Omental fat pad (tissue), 4 donors: ENCODE measurements around the gene HILPDA. TPM values are rescaled to one million over a fixed set of nuclear protein-coding genes. Genes with fewer than 3 reads are reported as not detected.
A peak's percentile ranks its signal among the peaks of the same experiment; 100 is the strongest.

Source experiments
- ATAC-seq: fragments of 150-250 bp; one replicate; pipeline ENCODE4 v1.9.1; 2016; ENCODE audit warnings: mild to moderate bottlenecking, moderate library complexity; ENCODE audit not compliant: low FRiP score
- DNase-seq: peaks from one replicate; pipeline ENCODE4 v3.0.0-alpha.2; 2019; ENCODE audit warnings: low spot score
- total RNA-seq, 4 donors: library from RNA; depleted of rRNA; stranded (reverse); fragments of >200 nt; gene quantifications; one replicate each; pipeline ENCODE4 v1.1.0, GENCODE V29; 2016
- TF ChIP-seq, protein P1 (sequence below), 3 donors: fragments of 450-650 bp; IDR thresholded peaks; one replicate each; pipeline ENCODE4 v1.5.1; 2016 to 2017; ENCODE audit warnings: antibody characterized with exemption in 3 of 3, mild to moderate bottlenecking in 3 of 3, moderate library complexity in 2 of 3

The HILPDA gene
- total RNA-seq, 4 donors from 2014 or later: 25.0 to 122 (median 51.9) TPM

DNA sequence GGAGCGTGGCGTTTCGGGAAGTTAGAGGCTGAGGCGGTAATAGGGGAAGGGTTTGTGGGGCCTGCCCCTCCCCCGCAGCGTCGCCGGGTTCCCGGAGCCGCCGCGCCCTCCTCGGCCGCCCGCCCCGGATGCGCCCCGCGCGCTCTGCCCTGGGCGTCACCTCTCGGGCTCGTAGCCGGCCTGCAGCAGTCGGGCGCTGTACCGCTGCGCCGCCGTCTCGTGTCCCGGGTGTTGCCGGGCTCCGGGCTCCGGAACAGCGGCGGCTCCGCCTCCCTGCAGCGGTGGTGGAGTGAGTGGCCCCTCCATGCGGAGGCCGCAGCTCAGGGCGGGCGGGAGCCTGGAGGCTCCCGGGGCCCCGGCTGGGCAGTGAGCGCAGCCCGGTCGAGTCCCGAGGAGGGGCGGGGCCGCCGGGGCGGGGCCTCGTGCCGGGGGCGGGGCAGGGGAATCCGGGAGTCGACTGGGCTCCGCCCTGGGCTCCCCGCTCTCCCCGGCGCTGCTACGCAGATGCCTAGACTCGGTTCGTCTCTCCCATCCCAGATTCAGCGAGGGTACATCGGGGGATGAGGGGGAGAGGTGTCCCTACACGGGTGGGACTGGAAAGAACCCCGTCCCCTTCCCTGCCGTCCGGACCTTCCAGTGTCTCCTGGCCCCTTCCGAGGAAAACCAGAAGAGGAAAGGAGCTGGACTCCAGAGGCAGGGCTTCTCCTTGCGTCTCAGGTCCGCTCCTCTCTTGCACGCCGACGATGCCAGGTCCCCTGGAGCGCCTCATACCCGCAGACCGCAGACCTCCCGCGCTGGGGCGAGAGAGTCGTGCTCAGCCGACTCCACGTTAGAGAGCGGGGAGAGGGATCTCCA, 45.9 kb upstream of the HILPDA start, which contains the start of gene IMPDH1:
Gene IMPDH1, minus strand, starts transcription at position 387 of the 855 bp plus-strand sequence. Its CDS starts 81 bp downstream, at position 306.
- DNase-seq (peak; percentile 73), ATAC-seq (peak; percentile 95)
- TF ChIP-seq, protein P1, sequence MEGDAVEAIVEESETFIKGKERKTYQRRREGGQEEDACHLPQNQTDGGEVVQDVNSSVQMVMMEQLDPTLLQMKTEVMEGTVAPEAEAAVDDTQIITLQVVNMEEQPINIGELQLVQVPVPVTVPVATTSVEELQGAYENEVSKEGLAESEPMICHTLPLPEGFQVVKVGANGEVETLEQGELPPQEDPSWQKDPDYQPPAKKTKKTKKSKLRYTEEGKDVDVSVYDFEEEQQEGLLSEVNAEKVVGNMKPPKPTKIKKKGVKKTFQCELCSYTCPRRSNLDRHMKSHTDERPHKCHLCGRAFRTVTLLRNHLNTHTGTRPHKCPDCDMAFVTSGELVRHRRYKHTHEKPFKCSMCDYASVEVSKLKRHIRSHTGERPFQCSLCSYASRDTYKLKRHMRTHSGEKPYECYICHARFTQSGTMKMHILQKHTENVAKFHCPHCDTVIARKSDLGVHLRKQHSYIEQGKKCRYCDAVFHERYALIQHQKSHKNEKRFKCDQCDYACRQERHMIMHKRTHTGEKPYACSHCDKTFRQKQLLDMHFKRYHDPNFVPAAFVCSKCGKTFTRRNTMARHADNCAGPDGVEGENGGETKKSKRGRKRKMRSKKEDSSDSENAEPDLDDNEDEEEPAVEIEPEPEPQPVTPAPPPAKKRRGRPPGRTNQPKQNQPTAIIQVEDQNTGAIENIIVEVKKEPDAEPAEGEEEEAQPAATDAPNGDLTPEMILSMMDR (IDR thresholded peaks at IDR 0.05): no peak

DNA sequence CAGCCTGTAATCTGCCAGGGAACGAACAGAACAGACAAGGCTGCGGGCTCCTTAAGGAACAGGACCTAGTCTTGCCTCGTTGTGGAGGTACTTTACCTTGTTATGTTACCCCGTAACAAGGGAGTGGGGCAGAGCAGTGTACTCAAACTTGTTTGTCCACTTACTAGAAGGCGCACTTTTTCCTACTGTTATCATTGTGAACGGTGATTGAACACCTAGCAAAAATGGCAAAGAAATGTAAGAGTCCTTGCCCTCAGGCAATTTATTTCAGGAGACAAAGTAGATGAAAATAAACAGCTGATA, 45.3 kb upstream of the HILPDA start:
- TF ChIP-seq, protein P1 (IDR thresholded peaks at IDR 0.05): no peak
- DNase-seq (no peak), ATAC-seq (no peak)

DNA sequence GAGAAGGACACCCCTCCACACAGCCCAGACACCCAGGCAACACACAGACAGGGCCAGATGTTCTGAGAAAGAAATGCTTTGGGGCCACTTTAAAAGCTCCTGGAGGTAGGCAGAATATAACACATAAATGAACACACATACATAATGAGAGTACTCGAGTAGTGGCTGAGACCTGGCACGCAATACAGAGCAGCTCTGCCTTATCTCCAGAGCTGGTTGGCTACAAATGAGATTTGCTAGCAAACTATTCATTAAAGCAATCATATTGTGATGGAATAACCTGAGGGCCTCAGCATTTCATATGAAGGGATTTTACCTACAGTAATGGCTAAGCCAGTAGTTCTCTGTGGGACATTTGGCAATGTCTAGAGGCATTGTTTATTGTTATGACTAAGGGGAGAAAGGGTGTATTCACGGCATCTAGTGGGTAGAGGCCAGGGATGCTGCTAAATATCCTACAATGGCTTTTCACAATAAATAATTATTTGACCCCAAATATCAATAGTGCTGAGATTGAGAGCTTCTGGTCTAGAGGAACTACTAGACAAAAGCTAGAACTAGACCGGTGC, 40.4 kb upstream of the HILPDA start:
- DNase-seq (no peak), ATAC-seq (no peak)
- TF ChIP-seq, protein P1 (IDR thresholded peaks at IDR 0.05): no peak

DNA sequence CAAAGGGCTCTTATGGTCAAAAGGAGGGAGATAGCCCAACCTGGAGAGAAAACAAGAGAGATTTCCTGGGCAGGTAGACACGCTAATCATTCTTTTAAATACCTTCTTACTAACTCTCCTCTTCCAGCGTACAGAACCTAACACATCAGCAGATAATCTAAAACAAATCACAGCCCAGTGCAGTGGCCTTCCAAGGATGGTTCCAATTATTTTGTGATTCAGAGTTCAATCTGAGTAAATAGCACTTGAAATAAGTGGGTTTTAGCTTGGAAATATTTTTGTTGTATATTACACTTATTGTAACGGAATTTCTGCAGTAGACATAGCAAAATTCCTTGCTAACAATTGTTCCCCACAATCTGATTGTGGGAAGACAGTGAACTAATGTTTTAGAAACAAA, 38.6 kb upstream of the HILPDA start:
- no peak for ATAC-seq
- TF ChIP-seq, protein P1 (IDR thresholded peaks at IDR 0.05): no peak
- DNase-seq: no peak

DNA sequence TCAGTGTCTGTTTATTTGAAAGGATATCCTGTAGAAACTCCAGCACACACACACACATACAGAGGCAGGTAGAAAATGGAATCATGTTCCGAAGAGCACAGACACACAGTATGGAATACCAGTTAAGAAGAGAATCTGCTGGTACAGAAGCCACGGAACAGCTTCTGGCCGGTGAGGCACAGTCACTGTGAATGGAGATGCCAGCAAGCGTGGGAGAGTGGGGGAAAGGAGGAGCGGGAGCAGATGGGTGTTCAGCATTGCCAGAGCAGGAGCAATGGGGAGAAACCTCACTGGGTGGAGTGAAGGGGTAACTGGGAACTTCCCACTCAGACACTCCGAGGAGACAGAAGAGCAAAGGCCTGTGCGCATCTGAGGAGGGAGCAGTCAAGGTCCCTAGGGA, 36.4 kb upstream of the HILPDA start:
- TF ChIP-seq, protein P1 (IDR thresholded peaks at IDR 0.05): no peak
- ATAC-seq (no peak), DNase-seq (no peak)

DNA sequence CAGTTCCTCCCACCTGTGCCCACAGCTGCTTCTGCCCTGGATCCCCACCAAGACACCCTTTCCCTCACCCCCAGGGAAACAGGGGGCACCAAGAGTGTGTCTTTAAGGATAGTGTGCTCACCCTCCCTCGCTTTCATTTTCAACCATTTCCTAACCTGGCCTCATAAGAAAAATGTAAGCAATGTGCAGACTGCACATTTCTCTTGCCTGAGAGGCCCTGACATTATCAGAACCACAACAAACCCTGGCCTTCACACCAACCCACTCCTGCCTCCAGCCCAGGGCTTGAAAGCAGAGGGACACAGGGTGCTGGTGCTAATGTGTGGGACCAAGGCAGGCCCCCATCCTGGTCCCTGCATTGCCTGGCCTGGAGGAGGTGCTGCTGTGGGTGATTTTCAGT, 34.9 kb upstream of the HILPDA start:
- TF ChIP-seq, protein P1 (IDR thresholded peaks at IDR 0.05): no peak
- ATAC-seq: no peak
- no peak for DNase-seq

DNA sequence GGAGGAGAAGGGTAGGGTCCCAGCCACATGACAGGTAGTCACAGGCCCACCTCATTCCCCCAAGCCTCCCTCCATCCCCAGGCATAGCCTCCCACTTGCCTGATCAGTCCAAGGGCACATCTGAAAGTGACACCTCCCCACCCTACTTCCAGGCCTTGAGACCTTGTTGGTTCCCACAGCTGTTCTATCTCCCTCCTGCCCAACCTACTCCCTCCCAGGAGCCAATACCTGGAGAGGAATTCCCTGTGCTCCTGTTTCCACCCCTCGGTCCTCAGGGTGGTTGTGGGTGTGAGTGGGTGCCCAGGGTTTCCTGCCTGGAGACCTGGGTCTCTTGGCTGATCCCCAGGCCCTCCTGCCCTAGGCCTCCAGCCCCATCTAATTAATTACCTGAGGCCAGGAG, 34.3 kb upstream of the HILPDA start:
- ATAC-seq (no peak), DNase-seq (no peak)
- TF ChIP-seq, protein P1 (IDR thresholded peaks at IDR 0.05): no peak
